Measurements from ENCODE around the gene THRB. TPM values are rescaled to one million over a fixed set of nuclear protein-coding genes. Genes with fewer than 3 reads are reported as not detected.

The THRB gene
- polyA plus RNA-seq, 1 experiment, result 0.83 TPM

DNA sequence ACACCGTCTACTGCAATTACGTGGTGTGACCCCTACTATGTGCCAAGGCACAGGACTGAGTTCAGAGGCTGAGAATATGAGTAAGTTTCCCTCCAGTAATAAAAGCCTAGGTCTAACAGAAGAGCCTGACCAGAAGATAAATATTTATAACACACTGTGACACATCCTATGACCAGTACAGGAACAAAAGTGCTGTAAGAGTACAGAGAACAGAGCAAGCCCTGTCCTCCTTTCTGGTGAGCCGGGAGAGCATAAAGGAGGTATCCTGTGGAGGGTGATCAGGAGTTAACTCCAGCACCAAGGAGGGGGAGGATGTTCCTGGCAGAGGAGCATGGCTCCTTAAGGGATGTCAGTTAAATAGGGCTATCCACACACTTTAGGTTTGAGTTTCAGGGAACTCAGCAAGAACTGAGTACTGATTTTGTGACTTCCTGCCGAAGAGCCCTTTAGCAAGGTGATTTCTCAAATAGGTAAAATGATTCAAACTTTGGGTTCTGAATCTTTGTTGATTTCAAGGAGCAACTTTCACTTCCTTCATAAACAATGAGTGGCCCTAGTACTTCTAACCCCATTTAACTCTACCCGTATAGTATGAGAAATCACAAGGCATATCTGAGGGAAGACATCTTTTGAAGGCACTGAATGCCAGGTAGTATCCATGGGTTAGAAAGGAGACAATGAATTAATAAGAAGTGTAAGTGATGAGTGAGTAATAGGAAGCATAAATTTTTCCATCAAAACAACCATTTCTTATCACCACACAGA lies 198.0 kb downstream of the THRB start:
- Histone ChIP-seq H3K27me3 (ENCODE audit: control insufficient read depth, insufficient read depth, low read length) (no peaks in the 10 kb centered on the region), H3K4me3 (ENCODE audit: low read depth, low read length) (no peak overlapping the region), H3K36me3 (ENCODE audit: control insufficient read depth, insufficient read depth, low read length) (no peaks in the 10 kb centered on the region)
- no peak for DNase-seq (ENCODE audit: low read depth)
- ChIA-PET CTCF (interaction anchor here (1.4 kb wide), 1 partner anchor 10 kb away, joined by 4 read pairs; no protein-coding TSS in a partner anchor), POLR2A (no interaction called here)
- TF ChIP-seq, protein P1, sequence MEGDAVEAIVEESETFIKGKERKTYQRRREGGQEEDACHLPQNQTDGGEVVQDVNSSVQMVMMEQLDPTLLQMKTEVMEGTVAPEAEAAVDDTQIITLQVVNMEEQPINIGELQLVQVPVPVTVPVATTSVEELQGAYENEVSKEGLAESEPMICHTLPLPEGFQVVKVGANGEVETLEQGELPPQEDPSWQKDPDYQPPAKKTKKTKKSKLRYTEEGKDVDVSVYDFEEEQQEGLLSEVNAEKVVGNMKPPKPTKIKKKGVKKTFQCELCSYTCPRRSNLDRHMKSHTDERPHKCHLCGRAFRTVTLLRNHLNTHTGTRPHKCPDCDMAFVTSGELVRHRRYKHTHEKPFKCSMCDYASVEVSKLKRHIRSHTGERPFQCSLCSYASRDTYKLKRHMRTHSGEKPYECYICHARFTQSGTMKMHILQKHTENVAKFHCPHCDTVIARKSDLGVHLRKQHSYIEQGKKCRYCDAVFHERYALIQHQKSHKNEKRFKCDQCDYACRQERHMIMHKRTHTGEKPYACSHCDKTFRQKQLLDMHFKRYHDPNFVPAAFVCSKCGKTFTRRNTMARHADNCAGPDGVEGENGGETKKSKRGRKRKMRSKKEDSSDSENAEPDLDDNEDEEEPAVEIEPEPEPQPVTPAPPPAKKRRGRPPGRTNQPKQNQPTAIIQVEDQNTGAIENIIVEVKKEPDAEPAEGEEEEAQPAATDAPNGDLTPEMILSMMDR (IDR thresholded peaks at IDR 0.05; ENCODE audit: insufficient read depth, low read depth, low read length), result no peak

DNA sequence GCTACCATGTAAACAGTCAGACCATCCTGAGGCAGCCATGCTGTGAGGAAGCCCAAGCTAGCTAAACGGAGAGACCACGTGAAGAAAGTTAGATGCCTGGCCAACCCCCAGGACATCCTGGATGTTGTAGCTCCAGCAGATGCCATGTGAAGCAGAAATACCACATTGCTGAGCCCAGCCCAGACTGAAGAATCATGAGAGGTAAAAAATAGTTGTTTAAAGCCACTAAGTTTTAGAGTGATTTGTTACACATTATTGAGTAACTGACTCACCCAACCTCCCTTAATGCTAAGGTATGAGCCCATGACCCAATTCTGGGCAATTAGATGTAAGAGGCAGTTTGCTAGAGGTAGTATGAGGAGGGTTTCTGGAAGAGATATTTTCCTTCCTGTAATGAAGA lies 200.5 kb downstream of the THRB start:
- Histone ChIP-seq H3K27me3 (ENCODE audit: control insufficient read depth, insufficient read depth, low read length) (no peaks in the 10 kb centered on the region), H3K4me3 (ENCODE audit: low read depth, low read length) (no peak overlapping the region), H3K36me3 (ENCODE audit: control insufficient read depth, insufficient read depth, low read length) (no peaks in the 10 kb centered on the region)
- ChIA-PET POLR2A (no interaction called here), CTCF (no interaction called here)
- DNase-seq (ENCODE audit: low read depth), result no peak
- TF ChIP-seq, protein P1 (IDR thresholded peaks at IDR 0.05; ENCODE audit: insufficient read depth, low read depth, low read length), result no peak

DNA sequence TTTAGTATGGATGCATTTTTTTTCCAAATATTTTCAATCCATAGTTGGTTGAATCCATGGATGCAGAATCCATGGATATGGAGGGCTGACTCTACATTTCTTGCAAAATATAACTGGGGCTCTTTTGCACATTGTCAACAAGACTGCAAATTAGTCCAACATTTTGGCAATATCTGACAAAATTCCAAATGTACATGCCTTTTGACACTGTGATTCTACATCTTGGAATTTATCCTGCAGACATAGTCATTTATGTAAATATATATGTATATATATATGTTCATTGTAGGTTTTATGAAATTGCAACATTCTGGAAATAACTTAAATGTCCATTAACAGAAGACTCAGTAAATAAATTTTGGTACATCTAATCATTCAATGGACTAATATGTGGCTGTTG lies 203.0 kb downstream of the THRB start:
- DNase-seq (ENCODE audit: low read depth), result no peak
- Histone ChIP-seq H3K36me3 (ENCODE audit: control insufficient read depth, insufficient read depth, low read length) (no peaks in the 10 kb centered on the region), H3K27me3 (ENCODE audit: control insufficient read depth, insufficient read depth, low read length) (no peaks in the 10 kb centered on the region; the same call in 1 of the 2 replicates), H3K4me3 (ENCODE audit: low read depth, low read length) (no peak overlapping the region)
- ChIA-PET CTCF (no interaction called here), POLR2A (no interaction called here)
- TF ChIP-seq, protein P1 (IDR thresholded peaks at IDR 0.05; ENCODE audit: insufficient read depth, low read depth, low read length), result no peak

DNA sequence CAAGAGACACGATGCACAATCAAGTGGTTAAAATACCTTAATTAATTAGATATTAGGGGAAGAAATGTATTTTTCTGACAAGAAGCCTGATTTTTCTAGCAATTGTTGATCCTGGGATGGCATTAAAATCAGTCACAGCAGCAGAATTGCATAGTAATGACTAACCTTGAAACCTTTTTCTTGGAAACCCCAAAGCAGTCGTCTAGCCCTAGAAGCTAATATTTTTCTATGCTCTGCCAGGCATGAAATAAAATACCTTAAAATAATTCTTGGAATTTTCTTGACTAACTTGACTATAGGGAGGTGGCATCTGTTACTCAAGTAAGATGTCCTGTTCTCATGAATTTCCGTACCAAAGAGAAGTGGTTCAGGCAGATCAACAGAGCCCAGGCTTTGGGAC lies 204.1 kb downstream of the THRB start:
- Histone ChIP-seq H3K36me3 (ENCODE audit: control insufficient read depth, insufficient read depth, low read length) (no peaks in the 10 kb centered on the region), H3K27me3 (ENCODE audit: control insufficient read depth, insufficient read depth, low read length) (no peaks in the 10 kb centered on the region; the same call in 1 of the 2 replicates), H3K4me3 (ENCODE audit: low read depth, low read length) (no peak overlapping the region)
- POLR2A ChIA-PET, result no interaction called here
- no peak for DNase-seq (ENCODE audit: low read depth)
- CTCF ChIA-PET, result no interaction called here
- TF ChIP-seq, protein P1 (IDR thresholded peaks at IDR 0.05; ENCODE audit: insufficient read depth, low read depth, low read length), result no peak

- TF ChIP-seq, protein P1 (IDR thresholded peaks at IDR 0.05; ENCODE audit: insufficient read depth, low read depth, low read length), result no peak
- Histone ChIP-seq H3K27me3 (ENCODE audit: control insufficient read depth, insufficient read depth, low read length) (no peaks in the 10 kb centered on the region; the same call in 1 of the 2 replicates), H3K36me3 (ENCODE audit: control insufficient read depth, insufficient read depth, low read length) (no peaks in the 10 kb centered on the region), H3K4me3 (ENCODE audit: low read depth, low read length) (no peak overlapping the region)
- ChIA-PET CTCF (no interaction called here), POLR2A (no interaction called here)
- no peak for DNase-seq (ENCODE audit: low read depth)
Measured at GRCh38 chr3:24288496-24289236, 206.0 kb downstream of the THRB start.
